AG09309 (cell line): ENCODE data around the gene HMGCL.

Experiments
- DNase-seq: peaks from one replicate; pipeline ENCODE4 v3.0.0-alpha.2; 2010; ENCODE audit warnings: low read depth
- H3K4me3 ChIP-seq: 2 replicates; pipeline ENCODE4 v1.5.1; 2011; ENCODE audit warnings: mild to moderate bottlenecking, low read depth, low read length, moderate library complexity; ENCODE audit not compliant: control insufficient read depth
- CTCF ChIP-seq: IDR thresholded peaks from 2 replicates; pipeline ENCODE4 v1.5.1; 2011; ENCODE audit warnings: mild to moderate bottlenecking, low read depth, low read length, inconsistent platforms; ENCODE audit not compliant: insufficient read depth, control insufficient read depth; ENCODE audit errors: missing control alignments

The HMGCL gene

GRCh38 chr1:23810818-23811540 lies 14.2 kb downstream of the HMGCL start:
- peak; percentile 69 for TF ChIP-seq CTCF
- no peak overlapping the region for H3K4me3 ChIP-seq
- no peak for DNase-seq

- DNase-seq, result no peak
- peak; percentile 84 for TF ChIP-seq CTCF
Observed at GRCh38 chr1:23809751-23810171, 15.5 kb downstream of the HMGCL start.

GRCh38 chr1:23807453-23807852 lies 17.8 kb downstream of the HMGCL start:
- no peak for TF ChIP-seq CTCF
- DNase-seq, result no peak
- H3K4me3 ChIP-seq, result no peak overlapping the region

More at GRCh38 chr1:23809751-23810171, 15.5 kb downstream of the HMGCL start:
- no peak overlapping the region for H3K4me3 ChIP-seq

GRCh38 chr1:23806280-23806679 lies 18.9 kb downstream of the HMGCL start:
- no peak for TF ChIP-seq CTCF
- no peak overlapping the region for H3K4me3 ChIP-seq
- DNase-seq, result no peak

GRCh38 chr1:23805025-23805424 lies 20.2 kb downstream of the HMGCL start:
- DNase-seq, result no peak
- H3K4me3 ChIP-seq, result no peak overlapping the region
- TF ChIP-seq CTCF, result no peak

GRCh38 chr1:23804183-23804835 lies 20.9 kb downstream of the HMGCL start:
- H3K4me3 ChIP-seq, result no peak overlapping the region
- DNase-seq, result no peak
- peak; percentile 9 for TF ChIP-seq CTCF
